GM12878 (cell line): ENCODE data around the gene ESR1.
"Not testable (repeated sequence)": the region's sequence is repeated elsewhere in the genome, so short reads cannot be mapped to it uniquely, and the experiment has no call there.

Source experiments
- ATF7 ChIP-seq: fragments of 450-650 bp; IDR thresholded peaks from 2 replicates; pipeline ENCODE4 v1.6.1; 2016; ENCODE audit warnings: low read depth, mild to moderate bottlenecking
- BCL11A ChIP-seq: IDR thresholded peaks from 2 replicates; pipeline ENCODE4 v1.6.1; 2011; ENCODE audit warnings: low read depth, low read length
- BRCA1 ChIP-seq: IDR thresholded peaks from 2 replicates; pipeline ENCODE4 v1.6.1; 2011; ENCODE audit warnings: low read depth, low read length, improper control_type of control experiment
- CEBPB ChIP-seq, 2 experiments: fragments of 150-350 bp in 1 of 2; IDR thresholded peaks; 2 replicates each; pipeline ENCODE4 v1.6.1; 2012 to 2014; ENCODE audit warnings: low read depth in 2 of 2, low read length in 2 of 2, borderline replicate concordance in 1 of 2, inconsistent platforms in 1 of 2
- CTCF ChIP-seq, 3 experiments: IDR thresholded peaks in 2 of 3; conservative IDR thresholded peaks in 1 of 3; 2 replicates each; pipeline ENCODE4 v1.5.1; 2011; ENCODE audit warnings: low read depth in 3 of 3, low read length in 3 of 3, mild to moderate bottlenecking in 3 of 3, control low read depth in 2 of 3, moderate library complexity in 2 of 3, inconsistent platforms in 1 of 3, mixed read lengths in 1 of 3; ENCODE audit not compliant: control insufficient read depth in 2 of 3, insufficient read depth in 1 of 3; ENCODE audit errors: extremely low read depth in 1 of 3
- EZH2 ChIP-seq: IDR thresholded peaks from 2 replicates; pipeline ENCODE4 v1.6.1; 2012; ENCODE audit warnings: low read depth, mild to moderate bottlenecking, control low read depth, inconsistent platforms, low read length, borderline replicate concordance; ENCODE audit not compliant: control insufficient read depth
- JUND ChIP-seq: IDR thresholded peaks from 2 replicates; pipeline ENCODE4 v1.6.1; 2012; ENCODE audit warnings: low read depth, mild to moderate bottlenecking, low read length, improper control_type of control experiment, moderate library complexity
- MXI1 ChIP-seq: fragments of 150-350 bp; IDR thresholded peaks from 2 replicates; pipeline ENCODE4 v1.6.1; 2011; ENCODE audit warnings: low read depth, mild to moderate bottlenecking, inconsistent platforms, low read length, improper control_type of control experiment
- POLR2A ChIP-seq: IDR thresholded peaks from 2 replicates; pipeline ENCODE4 v1.6.1; 2011; ENCODE audit warnings: low read depth, mild to moderate bottlenecking, low read length
- POLR2AphosphoS5 ChIP-seq: IDR thresholded peaks from 2 replicates; pipeline ENCODE4 v1.6.1; 2011; ENCODE audit warnings: mild to moderate bottlenecking, low read length, inconsistent platforms
- RAD21 ChIP-seq: IDR thresholded peaks from 2 replicates; pipeline ENCODE4 v1.6.1; 2011; ENCODE audit warnings: mild to moderate bottlenecking, low read depth, low read length, moderate library complexity; ENCODE audit not compliant: insufficient read depth
- REST ChIP-seq: IDR thresholded peaks from 2 replicates; pipeline ENCODE4 v1.6.1; 2012; ENCODE audit warnings: mild to moderate bottlenecking, low read depth, low read length
- TARDBP ChIP-seq: IDR thresholded peaks from 2 replicates; pipeline ENCODE4 v1.6.1; 2016; ENCODE audit warnings: borderline replicate concordance
- TF ChIP-seq, protein P1 (sequence below): IDR thresholded peaks from 2 replicates; pipeline ENCODE4 v1.6.1; 2012; ENCODE audit warnings: low read depth, low read length, improper control_type of control experiment

GRCh38 chr6:151867361-151867869 lies 59.9 kb downstream of the ESR1 start:
- not testable (repeated sequence) for TF ChIP-seq CTCF (IDR thresholded peaks at IDR 0.05 in 2 of 3, conservative IDR thresholded peaks at IDR 0.05 in 1 of 3; ENCODE audit: control insufficient read depth in 2 of 3, extremely low read depth in 1 of 3, insufficient read depth in 1 of 3, low read depth in 3 of 3, low read length in 3 of 3); REST; POLR2AphosphoS5; JUND; TARDBP; RAD21; POLR2A; BRCA1; EZH2; CEBPB (IDR thresholded peaks at IDR 0.05; ENCODE audit: borderline replicate concordance in 1 of 2, low read depth in 2 of 2, low read length in 2 of 2); BCL11A; MXI1
- peak; percentile 48; the same call in 1 of the 2 replicates for TF ChIP-seq ATF7
- TF ChIP-seq, protein P1, sequence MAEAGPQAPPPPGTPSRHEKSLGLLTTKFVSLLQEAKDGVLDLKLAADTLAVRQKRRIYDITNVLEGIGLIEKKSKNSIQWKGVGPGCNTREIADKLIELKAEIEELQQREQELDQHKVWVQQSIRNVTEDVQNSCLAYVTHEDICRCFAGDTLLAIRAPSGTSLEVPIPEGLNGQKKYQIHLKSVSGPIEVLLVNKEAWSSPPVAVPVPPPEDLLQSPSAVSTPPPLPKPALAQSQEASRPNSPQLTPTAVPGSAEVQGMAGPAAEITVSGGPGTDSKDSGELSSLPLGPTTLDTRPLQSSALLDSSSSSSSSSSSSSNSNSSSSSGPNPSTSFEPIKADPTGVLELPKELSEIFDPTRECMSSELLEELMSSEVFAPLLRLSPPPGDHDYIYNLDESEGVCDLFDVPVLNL, result not testable (repeated sequence)
